HL-60/S4 treated with phorbol 12-myristate 13-acetate at 8.2 ng/mL for 4 days and 3 days (cell line): ENCODE results near the gene LRRC4C.
"Not testable (repeated sequence)": the region's sequence is repeated elsewhere in the genome, so short reads cannot be mapped to it uniquely, and the experiment has no call there.

ENCODE experiments used
- in situ Hi-C: fragments of 300-500 bp; cut with MboI; formaldehyde crosslinking; loops from 2 replicates; pipeline ENCODE4 v1.15.0; 2022; ENCODE audit warnings: low sequenced_read_pairs

The LRRC4C gene

DNA sequence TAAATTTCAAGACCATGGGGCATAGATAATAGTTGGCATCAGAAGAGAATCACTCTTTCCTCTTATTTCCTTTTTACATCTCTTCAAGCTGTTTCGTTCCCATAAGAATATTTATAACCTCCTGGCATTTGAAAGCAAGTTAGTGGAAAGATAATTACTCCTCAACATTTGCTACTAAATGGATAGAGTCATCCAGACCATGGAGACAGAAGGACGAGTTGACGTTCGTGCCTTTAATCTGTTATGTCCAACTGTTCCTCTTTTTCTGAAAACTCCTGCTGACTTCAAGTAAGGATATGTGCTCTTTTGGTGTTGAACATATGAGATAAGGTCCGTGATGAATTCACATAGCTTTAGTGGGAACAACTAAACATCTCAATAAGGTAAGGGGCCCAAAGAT, 414.2 kb downstream of the LRRC4C start:
- in situ Hi-C loops: no loop called here

DNA sequence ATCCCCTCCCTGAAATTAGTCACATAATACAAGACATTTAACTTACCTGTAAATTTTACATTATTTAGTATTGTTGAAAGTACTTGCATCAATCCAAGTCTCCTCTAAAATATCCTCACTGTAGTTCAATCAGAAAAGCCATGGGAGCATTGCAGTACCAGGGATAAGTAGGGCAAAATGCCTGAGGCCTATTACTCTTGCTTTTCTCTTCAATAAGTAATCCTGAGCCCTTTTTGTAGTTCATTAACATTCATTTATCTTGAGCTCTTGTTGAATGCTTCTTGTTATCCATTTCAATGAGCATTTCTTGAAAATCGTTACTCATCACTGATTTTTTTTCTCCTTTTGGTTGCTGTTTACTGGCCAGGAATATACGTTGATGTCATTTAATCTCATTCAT, 414.7 kb downstream of the LRRC4C start:
- in situ Hi-C loops: no loop called here

DNA sequence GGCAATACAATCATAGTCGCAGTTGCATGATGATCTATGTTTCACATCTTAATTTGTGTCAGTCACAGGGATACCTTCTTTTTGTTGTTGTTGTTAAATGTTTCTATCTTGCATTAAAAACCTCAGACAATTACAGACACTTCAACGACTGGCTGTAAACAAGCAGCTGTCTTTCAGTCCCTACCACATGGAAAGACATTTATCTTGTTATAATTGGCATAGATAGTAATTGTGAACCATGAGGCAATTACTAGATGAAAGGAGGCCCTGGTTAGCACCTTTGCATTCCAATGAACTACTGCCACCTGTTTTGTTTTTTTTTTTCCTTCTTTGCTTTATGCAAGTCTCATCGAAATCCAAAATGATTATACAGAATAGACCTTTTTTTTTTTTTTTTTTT, 416.8 kb downstream of the LRRC4C start:
- in situ Hi-C loops: no loop called here

DNA sequence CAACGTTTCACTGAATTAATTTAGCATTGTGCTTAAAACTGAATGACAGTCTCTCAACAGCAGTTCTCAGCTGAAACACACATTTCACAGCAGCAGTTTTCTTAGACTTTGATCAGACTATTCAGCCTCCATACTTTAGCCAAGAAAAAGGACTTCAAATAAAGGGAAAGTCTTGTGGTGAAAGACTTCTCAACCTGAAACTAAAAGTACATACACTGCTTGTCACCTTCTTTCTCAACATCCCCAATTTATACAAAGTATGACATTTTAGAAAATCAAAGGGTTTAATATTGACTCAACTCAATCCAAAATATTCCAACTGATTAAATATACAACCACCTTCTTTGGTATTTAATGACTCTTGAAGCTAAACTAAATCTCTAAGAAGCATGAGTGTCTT, 419.0 kb downstream of the LRRC4C start:
- in situ Hi-C loops: no loop called here

DNA sequence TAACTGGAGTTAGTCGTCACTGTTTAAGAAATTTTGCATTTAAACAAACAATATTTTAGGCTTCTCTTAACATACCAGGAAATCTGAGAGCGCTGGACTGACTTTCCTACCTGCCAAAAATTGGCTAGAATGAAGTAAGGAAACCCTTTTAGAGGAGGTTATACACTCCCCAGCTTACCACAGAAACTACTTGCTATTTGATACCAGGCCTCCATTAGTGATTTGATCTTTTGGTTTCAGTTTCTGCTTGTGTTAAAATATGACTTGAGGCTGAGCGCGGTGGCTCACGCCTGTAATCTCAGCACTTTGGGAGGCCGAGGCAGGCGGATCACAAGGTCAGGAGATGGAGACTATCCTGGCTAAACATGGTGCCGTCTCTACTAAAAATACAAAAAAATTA, 419.9 kb downstream of the LRRC4C start:
- in situ Hi-C loops: no loop called here

DNA sequence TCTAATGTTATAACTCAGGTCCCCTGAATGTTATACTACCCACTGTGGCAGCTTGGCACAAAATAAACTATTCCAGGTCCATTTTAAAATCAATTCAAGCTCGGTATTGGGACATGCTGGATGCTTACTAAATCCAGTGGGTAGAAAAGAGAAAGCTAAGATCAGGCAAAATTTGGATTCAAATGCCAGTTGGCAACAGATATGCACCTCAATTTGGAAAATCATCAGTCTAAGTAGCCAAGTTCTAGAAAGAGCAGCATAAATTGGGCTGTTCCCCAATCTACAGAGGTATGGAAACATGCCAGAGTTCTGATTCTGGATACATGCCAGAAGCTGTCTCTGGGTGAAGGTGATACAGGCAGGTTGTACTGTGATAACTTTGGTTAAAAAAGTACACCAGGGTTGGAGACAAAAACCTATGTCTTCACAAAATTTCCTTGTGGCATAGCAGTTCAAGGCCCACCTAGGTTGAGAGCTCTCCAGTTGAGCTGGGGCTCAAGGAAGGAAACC, 427.8 kb downstream of the LRRC4C start:
- in situ Hi-C loops: no loop called here

DNA sequence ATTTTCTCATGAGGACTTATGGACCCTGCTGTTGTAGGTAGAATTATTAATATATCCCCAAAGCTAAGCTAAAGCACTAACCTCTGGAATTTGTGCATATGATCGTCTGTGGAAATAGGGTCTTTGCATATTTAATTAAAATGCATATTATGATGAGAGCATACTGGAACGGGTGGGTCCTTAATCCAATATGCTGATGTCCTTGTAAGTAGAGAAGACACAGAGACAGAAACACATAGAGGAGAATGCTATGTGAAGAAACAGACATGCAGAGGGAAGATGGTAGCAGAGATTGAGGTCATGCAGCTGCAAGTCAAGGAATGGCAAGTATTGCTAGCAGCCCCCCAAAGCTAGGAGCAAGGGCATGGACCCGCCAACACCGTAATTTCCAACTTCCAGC, 439.2 kb downstream of the LRRC4C start:
- in situ Hi-C loops: no loop called here

DNA sequence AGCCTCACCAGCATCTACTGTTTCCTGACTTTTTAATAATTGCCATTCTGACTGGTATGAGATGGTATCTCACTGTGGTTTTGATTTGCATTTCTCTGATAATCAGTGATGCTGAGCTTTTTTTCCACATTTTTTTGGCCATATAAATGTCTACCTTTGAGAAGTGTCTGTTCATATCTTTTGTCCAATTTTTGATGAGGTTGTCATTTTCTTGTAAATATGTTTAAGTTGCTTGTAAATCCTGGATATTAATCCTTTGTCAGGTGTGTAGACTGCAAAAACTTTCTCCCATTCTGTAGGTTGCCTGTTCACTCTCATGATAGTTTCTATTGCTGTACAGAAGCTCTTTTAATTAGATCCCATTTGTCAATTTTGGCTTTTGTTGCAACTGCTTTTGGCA, 439.8 kb downstream of the LRRC4C start:
- in situ Hi-C loops: not testable (repeated sequence)

DNA sequence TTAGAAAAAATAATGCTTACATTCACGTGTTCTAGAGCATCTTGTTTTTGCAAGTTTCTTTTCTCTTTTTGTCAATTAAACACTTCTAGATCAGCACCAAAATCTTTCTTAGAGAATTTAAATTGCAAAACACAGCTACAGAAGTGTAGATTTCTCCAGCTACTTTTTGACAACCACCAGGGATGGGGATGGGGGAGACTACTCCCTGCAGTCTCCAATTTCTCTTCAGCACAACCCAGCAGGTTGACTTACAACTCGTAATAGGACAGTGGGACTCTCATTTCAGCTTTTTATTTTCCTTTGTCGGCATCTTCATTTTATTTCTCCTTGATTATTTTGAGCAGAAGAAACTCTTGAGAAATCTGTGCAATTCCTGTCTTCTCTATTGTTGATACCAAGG, 441.2 kb downstream of the LRRC4C start:
- in situ Hi-C loops: no loop called here

DNA sequence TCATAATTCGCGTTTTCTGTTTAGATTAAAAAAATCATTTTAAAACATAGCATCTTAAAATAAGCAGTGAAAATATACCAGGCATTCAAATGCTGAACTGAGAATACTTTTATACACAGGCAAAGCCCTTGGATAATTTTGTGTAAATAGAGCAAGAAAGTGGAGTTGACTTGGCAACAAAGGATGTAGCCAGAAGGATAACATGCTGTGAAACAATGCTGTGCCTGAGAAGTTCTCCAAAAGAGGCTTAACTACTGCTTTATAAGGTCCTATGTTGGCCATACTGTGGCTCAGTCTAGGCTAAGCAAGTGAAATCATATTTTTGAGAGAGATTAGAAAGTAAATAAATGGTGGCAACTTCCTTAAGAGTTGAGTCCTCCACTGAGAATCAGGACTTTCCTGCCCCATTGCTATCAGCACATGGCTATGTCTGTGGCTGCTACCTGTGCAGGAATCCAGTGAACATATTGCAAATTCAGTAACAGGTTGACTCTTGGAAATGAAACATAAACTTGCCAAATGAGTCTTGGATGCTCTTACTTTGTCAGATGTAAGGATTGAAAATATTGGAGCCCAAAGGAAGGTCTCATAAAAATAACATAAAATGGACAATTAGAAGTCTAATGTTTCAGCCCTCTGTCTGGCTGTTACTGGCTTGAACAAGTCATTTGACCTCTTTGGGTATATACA, 448.9 kb downstream of the LRRC4C start:
- in situ Hi-C loops: no loop called here

DNA sequence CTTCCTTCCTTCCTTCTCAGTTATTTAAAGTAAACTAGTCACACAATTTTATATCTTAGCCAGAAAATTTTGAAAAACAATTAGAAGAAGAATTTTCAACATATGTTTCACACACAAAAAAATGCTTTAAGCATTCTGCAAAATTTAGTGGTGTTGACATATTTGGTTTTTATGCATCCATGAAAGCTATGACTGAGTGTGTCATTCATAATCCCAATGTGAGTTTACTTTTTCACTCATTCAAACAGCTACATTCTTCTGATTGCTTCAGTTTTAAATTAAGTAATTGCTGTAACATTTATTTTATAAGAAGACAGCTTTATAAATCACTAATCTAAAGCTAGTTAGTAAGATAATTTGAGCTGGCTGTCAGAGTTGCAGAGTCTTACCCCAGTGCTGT, 453.5 kb downstream of the LRRC4C start:
- in situ Hi-C loops: no loop called here

DNA sequence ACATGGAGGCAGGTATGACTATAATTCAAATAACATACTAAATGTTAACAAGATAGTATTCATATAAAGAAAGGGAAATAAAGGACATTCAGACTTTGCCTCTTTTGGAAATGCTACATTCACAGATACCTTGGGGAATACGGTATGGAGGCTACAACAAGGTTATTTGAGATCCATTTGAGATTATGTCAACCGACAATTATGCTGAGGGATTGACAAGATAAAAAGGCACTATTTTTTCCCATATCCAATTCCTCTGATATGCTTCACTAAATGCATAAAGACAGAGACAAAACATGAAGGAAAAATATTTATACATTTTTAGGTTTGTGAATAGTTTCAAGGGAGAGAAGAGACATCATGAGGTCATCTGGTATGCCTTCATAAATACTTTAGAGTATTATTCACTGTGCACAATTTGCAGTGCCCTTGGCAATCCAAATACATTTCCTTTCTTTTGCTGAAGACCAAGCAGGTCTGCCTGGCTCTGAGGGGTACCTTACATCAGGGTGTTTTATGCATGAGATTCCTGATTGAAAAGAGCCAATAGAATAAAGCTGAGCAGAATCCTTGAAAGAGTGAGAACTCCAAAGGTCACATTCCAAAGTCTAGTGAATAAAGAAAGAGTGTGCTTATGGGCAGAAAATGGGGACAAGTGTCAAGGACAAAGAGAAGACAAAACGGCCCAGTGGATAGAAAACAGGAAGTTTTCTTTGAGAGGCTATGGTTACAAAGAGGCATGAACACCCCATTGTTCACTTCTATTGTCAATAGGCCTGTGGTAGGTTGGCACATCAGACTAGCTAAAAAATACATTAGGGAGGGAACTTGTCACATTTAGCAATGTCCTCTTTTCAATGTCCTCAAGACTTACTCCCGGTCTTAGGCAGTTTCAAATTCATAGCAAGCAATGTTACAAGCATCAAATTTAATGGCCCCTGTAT, 455.8 kb downstream of the LRRC4C start:
- in situ Hi-C loops: no loop called here

DNA sequence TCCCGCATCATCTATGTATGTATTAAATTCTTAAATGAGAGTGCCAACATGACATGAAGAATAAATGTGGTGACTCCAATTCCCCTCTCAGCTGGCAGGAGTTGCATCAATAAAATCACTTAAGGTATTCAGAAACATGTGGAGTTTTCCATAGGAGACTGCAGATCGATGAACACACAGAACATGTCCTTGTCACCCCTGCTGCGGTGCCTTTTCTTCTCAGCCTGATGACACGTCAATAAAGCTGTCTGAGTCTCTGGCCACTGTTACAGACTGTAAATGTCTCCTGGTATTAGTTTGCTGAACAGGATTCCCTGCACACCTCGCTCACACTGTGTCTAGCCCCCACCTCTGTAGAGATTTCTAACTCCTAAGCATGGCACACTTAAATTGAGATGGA, 460.5 kb downstream of the LRRC4C start:
- in situ Hi-C loops: no loop called here

DNA sequence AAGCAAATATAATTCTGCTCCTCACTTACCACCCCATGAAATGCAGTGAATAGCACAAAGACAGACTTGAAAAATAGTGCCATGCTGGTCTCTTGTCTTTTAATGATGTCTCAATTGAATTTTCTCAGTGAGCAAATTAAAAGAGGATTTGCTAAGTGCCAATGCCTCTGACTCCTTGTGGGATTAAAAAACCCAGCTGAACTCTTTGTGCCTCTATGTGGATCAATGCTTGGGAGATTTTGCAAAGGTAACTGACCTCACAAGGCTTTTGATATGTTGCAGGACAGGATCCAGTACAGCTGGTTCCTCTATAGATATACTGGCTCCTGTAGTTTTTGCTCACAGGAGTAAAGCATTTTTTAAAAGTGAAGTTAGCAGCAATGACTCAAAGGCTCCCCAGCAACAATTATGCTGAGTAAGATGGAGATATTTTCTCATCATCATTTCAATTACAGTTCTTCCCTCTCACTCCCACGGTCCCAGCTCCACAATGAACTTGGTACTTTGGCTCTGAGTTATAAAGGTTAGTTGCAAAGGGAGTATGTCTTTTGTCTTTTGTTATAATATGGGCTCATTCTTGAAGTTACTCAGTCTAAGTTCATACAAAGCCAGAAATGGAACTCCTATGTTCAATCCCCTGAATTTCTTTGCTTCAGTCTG, 471.5 kb downstream of the LRRC4C start:
- in situ Hi-C loops: no loop called here

DNA sequence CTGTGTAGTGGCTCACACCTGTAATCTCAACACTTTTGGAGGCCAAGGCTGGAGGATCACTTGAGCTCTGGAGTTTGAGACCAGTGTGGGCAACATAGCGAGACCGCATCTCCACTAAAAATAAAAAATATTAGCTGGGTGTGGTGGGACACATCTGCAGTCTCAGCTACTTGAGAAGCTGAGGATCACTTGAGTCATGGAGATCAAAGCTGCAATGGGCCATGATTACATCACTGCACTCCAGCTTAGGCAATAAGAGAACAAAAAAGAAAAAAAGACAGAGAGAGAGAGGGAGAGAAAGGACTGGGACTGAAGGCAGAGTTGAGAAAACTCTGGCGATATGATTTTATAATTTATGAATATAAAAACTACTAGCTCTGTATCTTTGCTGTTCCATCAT, 473.1 kb downstream of the LRRC4C start:
- in situ Hi-C loops: no loop called here

DNA sequence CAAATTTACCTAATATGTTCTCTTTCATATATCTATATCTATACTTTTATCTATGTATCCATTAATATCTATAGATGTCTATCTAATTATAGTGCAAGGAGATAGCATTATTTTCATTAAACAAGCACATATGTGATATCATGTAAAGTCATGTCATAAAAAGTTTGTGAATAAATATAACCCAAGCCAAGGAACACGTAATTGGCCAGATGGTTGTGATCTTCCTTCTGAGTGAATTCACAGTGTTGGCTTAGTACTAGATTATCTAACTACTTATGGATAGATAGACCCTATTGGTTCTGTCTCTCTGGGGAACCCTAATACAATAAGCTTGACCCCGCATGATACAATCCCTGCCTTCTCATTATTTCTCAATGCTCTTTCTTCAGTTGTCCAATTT, 484.4 kb downstream of the LRRC4C start:
- in situ Hi-C loops: no loop called here

DNA sequence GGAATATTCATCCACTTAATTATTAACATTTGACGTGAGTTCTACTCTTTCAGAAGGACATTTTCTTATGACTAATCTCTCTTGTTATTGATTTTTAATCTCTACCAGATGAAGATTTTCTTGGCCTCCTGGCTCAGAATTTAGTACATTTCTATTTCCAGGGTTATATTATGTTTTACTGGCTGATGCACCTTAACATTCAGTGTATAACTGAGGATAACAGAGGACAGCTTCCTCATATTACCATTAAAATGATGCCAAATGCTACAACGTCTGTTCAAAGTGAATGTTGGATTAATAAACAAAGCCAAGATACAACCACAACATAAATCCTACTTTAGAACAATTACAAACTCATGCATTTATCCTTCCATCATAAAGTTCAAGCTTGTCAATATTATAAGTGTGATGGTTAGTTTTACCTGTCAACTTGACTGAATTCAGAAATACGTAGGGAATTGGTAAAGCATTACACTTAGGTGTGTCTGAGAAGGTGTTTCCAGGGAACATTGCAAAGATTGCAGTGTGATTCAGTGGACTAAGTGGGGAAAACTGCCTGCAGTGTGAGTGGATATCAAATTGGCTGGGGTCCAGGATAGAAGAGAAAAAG, 485.2 kb downstream of the LRRC4C start:
- in situ Hi-C loops: no loop called here

DNA sequence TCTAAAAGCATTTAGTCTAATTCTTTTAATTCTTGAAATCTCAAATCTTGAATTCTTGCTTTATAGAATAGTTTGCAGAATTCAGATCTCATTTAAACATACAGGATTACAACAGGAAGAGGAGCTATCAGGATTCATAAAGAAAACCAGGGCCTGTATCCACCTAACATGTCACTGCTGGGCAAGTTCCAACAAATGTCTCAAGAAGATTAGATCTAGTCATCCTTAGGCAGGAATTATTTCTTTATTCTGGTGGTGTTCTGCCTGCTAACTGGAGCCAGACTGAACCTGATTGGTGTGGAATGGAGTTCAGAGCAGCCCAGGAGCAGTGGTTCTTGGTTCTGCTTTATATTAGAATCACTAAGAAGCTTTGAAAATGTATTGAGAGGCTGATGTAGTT, 500.7 kb downstream of the LRRC4C start:
- in situ Hi-C loops: no loop called here

DNA sequence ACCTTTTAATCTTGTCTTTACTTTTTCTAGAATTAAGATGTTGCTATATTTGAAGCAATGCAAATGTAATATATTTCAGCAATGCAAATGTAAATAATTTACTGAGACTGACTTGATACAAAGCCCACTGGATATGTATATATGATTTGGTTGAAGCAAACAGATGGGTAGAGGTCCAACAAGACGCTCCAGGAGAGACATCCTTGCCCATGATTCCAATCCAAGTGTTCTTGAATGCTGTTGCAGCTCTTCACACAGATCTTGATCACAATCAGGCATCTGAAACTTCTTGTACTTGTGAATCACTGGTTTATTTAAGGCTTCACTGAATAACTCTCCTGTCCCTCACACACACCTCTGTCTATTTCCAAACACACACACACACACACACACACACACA, 507.0 kb downstream of the LRRC4C start:
- in situ Hi-C loops: no loop called here

DNA sequence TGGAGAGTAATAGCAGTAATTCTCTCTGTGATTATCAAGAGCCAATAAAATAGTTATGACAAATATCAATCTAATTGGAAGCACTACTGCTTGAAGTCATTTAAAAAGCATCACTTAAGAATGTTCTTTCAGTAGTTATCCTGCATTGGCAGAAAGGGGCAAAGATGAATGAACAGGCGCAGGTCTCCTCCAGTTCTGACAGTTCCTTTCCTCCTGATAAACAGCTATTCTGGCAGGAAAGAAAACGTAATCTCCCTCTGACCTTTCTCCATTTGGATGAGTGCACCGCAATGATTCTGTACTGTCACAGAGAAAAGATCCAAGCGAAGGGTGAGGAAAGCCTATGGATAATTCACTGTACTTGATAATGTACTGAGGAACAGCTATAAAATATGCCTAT, 521.5 kb downstream of the LRRC4C start:
- in situ Hi-C loops: no loop called here

DNA sequence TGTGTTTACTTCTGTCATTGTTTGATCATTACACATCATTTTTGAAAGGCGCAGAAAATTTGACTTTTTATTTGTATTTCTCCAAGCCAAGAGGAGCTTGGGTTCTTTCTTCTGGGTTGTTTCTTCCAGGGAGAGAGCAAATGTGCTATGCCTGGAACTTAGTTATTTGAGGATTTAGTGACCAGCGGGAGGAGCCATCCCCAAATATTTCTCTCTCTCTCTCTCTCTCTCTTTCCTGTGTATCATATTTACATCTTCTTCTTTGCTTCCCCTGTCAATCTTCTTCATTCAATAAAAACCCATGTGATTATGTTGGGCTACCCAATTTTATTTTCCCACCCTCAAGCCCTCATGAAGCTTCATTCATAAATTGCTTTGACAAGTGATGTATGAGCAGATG, 534.5 kb downstream of the LRRC4C start:
- in situ Hi-C loops: no loop called here
